HCT116 (cell line): Measurements from ENCODE around the gene PNO1. TPM values are rescaled to one million over a fixed set of nuclear protein-coding genes. Genes with fewer than 3 reads are reported as not detected.

Experiments used
- ATAC-seq: fragments of 200-7000 bp; cut with Tn5 transposase; 2 replicates; pipeline ENCODE4 v1.9.1; 2020; ENCODE audit warnings: mild to moderate bottlenecking, moderate library complexity
- BruUV-seq: library from RNA; stranded (reverse); fragments of 400-500 nt; replicated peaks from 2 replicates; lab custom pipeline; 2021; lab: Mats Ljungman, UMichigan
- CTCF ChIA-PET: fragments of 300-600 bp; sonication (Branson Sonifier 250); formaldehyde crosslinking; loops from one replicate; lab custom pipeline; 2021; ENCODE audit warnings: antibody characterized with exemption; lab: Charles Lee
- POLR2A ChIA-PET: fragments of 300-600, 350-600 bp; sonication (Branson Sonifier 250); formaldehyde crosslinking; loops from one replicate; lab custom pipeline; 2021; ENCODE audit warnings: antibody characterized with exemption; lab: Charles Lee
- RAD21 ChIA-PET, 2 experiments: fragments of 300-600 bp; sonication (Branson Sonifier 250); formaldehyde crosslinking; loops; one replicate each; lab custom pipeline; 2023; ENCODE audit warnings: low total read pairs in 2 of 2; ENCODE audit not compliant: uncharacterized antibody in 2 of 2, unreplicated experiment in 2 of 2, low non-redundant PET in 1 of 2; lab: Charles Lee
- DNase-seq: peaks from one replicate; pipeline ENCODE4 v3.0.0-alpha.2; 2010; ENCODE audit warnings: low read depth, low spot score
- H2AFZ ChIP-seq: fragments of 200-600 bp; shearing (Covaris generic), sonication (generic); 2 replicates; pipeline ENCODE4 v1.6.1; 2017; ENCODE audit warnings: low read depth, mixed run types, mixed read lengths, antibody characterized with exemption, low read length; ENCODE audit not compliant: poor library complexity, severe bottlenecking
- H3K27ac ChIP-seq: 2 replicates; pipeline ENCODE4 v1.5.1; 2012; ENCODE audit warnings: low read depth, low read length
- H3K27me3 ChIP-seq: fragments of 200-600 bp; sonication (generic); 2 replicates; pipeline ENCODE4 v1.6.1; 2016; ENCODE audit warnings: mixed run types, low read length, mixed read lengths; ENCODE audit not compliant: insufficient read depth
- H3K36me3 ChIP-seq, 2 experiments: fragments of 200-500 bp in 1 of 2; fragments of 200-600 bp in 1 of 2; sonication (Bioruptor generic) in 1 of 2; sonication (generic) in 1 of 2; 2 replicates each; pipeline versions ENCODE4 v1.5.1 to v1.6.1; 2014 to 2016; ENCODE audit warnings: low read length in 2 of 2, inconsistent platforms in 1 of 2, mixed read lengths in 1 of 2, mixed run types in 1 of 2; ENCODE audit not compliant: insufficient read depth in 2 of 2, control insufficient read depth in 1 of 2
- H3K4me1 ChIP-seq, 2 experiments: fragments of 200-600 bp in 1 of 2; sonication (generic) in 1 of 2; 2 replicates each; pipeline versions ENCODE4 v1.5.1 to v1.6.1; 2012 to 2017; ENCODE audit warnings: low read length in 2 of 2, inconsistent platforms in 1 of 2, mild to moderate bottlenecking in 1 of 2, mixed read lengths in 1 of 2, mixed run types in 1 of 2, moderate library complexity in 1 of 2; ENCODE audit not compliant: insufficient read depth in 2 of 2, control insufficient read depth in 1 of 2
- H3K4me2 ChIP-seq: fragments of 200-600 bp; sonication (generic); 2 replicates; pipeline ENCODE4 v1.6.1; 2017; ENCODE audit warnings: mixed run types, low read length, mixed read lengths
- H3K4me3 ChIP-seq, 2 experiments: fragments of 200-600 bp in 1 of 2; sonication (generic) in 1 of 2; replicated peaks in 1 of 2; 2 replicates each; pipeline ENCODE4 v1.5.1; 2011 to 2016; ENCODE audit warnings: low read length in 2 of 2, control low read depth in 1 of 2, low read depth in 1 of 2, mild to moderate bottlenecking in 1 of 2, mixed read lengths in 1 of 2, mixed run types in 1 of 2
- H3K79me2 ChIP-seq: fragments of 200-600 bp; sonication (generic); 2 replicates; pipeline ENCODE4 v1.6.1; 2017; ENCODE audit warnings: mild to moderate bottlenecking, mixed run types, low read length, moderate library complexity, mixed read lengths; ENCODE audit not compliant: insufficient read depth
- H3K9ac ChIP-seq: fragments of 200-600 bp; sonication (generic); 2 replicates; pipeline ENCODE4 v1.6.1; 2016; ENCODE audit warnings: low read length, mixed read lengths
- H3K9me2 ChIP-seq: fragments of 200-600 bp; sonication (generic), shearing (Covaris generic); 2 replicates; pipeline ENCODE4 v1.6.1; 2017; ENCODE audit warnings: mixed run types, mild to moderate bottlenecking, moderate library complexity; ENCODE audit not compliant: insufficient read depth
- H3K9me3 ChIP-seq, 2 experiments: fragments of 200-500 bp in 1 of 2; fragments of 200-600 bp in 1 of 2; sonication (Bioruptor generic) in 1 of 2; sonication (generic) in 1 of 2; 2 replicates each; pipeline ENCODE4 v1.6.1; 2014 to 2017; ENCODE audit warnings: low read length in 2 of 2, mixed read lengths in 2 of 2, inconsistent platforms in 1 of 2, low read depth in 1 of 2, mild to moderate bottlenecking in 1 of 2, mixed run types in 1 of 2, moderate library complexity in 1 of 2; ENCODE audit not compliant: control insufficient read depth in 1 of 2, insufficient read depth in 1 of 2
- H4K20me1 ChIP-seq: fragments of 200-600 bp; sonication (generic), shearing (Covaris generic); 2 replicates; pipeline ENCODE4 v1.6.1; 2017; ENCODE audit warnings: mixed run types, mild to moderate bottlenecking, moderate library complexity; ENCODE audit not compliant: insufficient read depth
- CEBPB ChIP-seq: IDR thresholded peaks from 2 replicates; pipeline ENCODE4 v1.6.1; 2012; ENCODE audit warnings: low read depth
- ELF1 ChIP-seq: IDR thresholded peaks from 2 replicates; pipeline ENCODE4 v1.6.1; 2012; ENCODE audit warnings: low read depth, borderline replicate concordance
- JUND ChIP-seq: IDR thresholded peaks from 2 replicates; pipeline ENCODE4 v1.6.1; 2012
- SP1 ChIP-seq: IDR thresholded peaks from 2 replicates; pipeline ENCODE4 v1.6.1; 2012; ENCODE audit warnings: low read depth
- SRF ChIP-seq: IDR thresholded peaks from 2 replicates; pipeline ENCODE4 v1.6.1; 2012; ENCODE audit warnings: low read depth
- TCF7L2 ChIP-seq: IDR thresholded peaks from 2 replicates; pipeline ENCODE4 v1.7.0; 2011; ENCODE audit warnings: borderline replicate concordance, inconsistent platforms; ENCODE audit not compliant: insufficient read depth, insufficient read length; ENCODE audit errors: extremely low read depth
- YY1 ChIP-seq: IDR thresholded peaks from 2 replicates; pipeline ENCODE4 v1.6.1; 2011; ENCODE audit warnings: low read length, low read depth, moderate library complexity, mild to moderate bottlenecking; ENCODE audit not compliant: insufficient replicate concordance; ENCODE audit errors: extremely low read depth
- ZNF274 ChIP-seq: fragments of 200-500 bp; sonication (Bioruptor generic); IDR thresholded peaks from 2 replicates; pipeline ENCODE4 v1.6.1; 2014; ENCODE audit warnings: mild to moderate bottlenecking, low read depth, low read length, inconsistent platforms
- intact Hi-C: fragments of 100-400 bp; cut with micrococcal nuclease; formaldehyde crosslinking; loops from 2 replicates; pipeline ENCODE4 v1.10.0; 2022
- total RNA-seq: library from RNA; stranded (reverse); gene quantifications from one replicate; pipeline ENCODE4 v1.2.1, GENCODE V29; 2021; ENCODE audit not compliant: unreplicated experiment
- TF ChIP-seq, protein P1 (sequence below): IDR thresholded peaks from 2 replicates; pipeline ENCODE4 v1.6.1; 2012; ENCODE audit warnings: low read depth
- TF ChIP-seq, protein P2 (sequence below): IDR thresholded peaks from 2 replicates; pipeline ENCODE4 v1.6.1; 2012
- TF ChIP-seq, protein P3 (sequence below): IDR thresholded peaks from 2 replicates; pipeline ENCODE4 v1.6.1; 2012

The PNO1 gene
- total RNA-seq, 1 experiment from 2014 or later = 23.3 TPM

DNA sequence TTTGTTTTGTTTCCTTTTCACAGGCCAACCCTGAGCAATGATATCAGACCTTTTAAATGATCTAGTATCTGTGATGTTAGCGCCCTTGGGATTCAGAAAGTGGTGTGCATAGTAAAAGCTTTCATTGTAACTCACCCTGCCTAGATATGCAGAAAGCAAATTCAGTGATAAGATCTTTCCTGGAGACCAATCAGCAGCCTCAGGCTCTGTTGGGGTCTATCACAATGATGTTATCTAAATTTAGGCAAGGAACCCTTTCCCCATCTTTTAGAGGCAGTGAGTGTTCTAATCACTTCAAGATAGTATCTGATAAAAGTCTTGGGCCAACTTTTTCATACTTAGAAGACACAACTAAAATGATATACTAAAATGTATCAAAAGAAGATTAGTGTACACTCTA is 23.6 kb upstream of the PNO1 start:
- Histone ChIP-seq H3K79me2 (no peaks in the 10 kb centered on the region), H3K4me2 (no peak overlapping the region), H3K27me3 (no peaks in the 10 kb centered on the region), H3K4me3 (no peak overlapping the region), H2AFZ (no peak overlapping the region), H3K9me3 (no peaks in the 10 kb centered on the region), H3K4me1 (no peaks in the 10 kb centered on the region), H3K9me2 (no peaks in the 10 kb centered on the region), H4K20me1 (no peaks in the 10 kb centered on the region), H3K36me3 (no peaks in the 10 kb centered on the region), H3K27ac (no peak overlapping the region), H3K9ac (no peak overlapping the region)
- intact Hi-C loops = no loop called here
- no peak for ATAC-seq
- ChIA-PET POLR2A (no interaction called here), RAD21 (no interaction called here), CTCF (interaction anchor here (3.8 kb wide), 1 partner anchor 12 kb away, joined by 14 read pairs; no protein-coding TSS in a partner anchor)
- DNase-seq = no peak
- TF ChIP-seq SP1 (no peak), TCF7L2 (no peak), ELF1 (no peak), ZNF274 (no peak), YY1 (no peak), SRF (no peak), CEBPB (no peak), JUND (no peak)
- TF ChIP-seq, protein P1, sequence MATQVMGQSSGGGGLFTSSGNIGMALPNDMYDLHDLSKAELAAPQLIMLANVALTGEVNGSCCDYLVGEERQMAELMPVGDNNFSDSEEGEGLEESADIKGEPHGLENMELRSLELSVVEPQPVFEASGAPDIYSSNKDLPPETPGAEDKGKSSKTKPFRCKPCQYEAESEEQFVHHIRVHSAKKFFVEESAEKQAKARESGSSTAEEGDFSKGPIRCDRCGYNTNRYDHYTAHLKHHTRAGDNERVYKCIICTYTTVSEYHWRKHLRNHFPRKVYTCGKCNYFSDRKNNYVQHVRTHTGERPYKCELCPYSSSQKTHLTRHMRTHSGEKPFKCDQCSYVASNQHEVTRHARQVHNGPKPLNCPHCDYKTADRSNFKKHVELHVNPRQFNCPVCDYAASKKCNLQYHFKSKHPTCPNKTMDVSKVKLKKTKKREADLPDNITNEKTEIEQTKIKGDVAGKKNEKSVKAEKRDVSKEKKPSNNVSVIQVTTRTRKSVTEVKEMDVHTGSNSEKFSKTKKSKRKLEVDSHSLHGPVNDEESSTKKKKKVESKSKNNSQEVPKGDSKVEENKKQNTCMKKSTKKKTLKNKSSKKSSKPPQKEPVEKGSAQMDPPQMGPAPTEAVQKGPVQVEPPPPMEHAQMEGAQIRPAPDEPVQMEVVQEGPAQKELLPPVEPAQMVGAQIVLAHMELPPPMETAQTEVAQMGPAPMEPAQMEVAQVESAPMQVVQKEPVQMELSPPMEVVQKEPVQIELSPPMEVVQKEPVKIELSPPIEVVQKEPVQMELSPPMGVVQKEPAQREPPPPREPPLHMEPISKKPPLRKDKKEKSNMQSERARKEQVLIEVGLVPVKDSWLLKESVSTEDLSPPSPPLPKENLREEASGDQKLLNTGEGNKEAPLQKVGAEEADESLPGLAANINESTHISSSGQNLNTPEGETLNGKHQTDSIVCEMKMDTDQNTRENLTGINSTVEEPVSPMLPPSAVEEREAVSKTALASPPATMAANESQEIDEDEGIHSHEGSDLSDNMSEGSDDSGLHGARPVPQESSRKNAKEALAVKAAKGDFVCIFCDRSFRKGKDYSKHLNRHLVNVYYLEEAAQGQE = no peak
- TF ChIP-seq, protein P2, sequence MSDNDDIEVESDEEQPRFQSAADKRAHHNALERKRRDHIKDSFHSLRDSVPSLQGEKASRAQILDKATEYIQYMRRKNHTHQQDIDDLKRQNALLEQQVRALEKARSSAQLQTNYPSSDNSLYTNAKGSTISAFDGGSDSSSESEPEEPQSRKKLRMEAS = no peak
- TF ChIP-seq, protein P3, sequence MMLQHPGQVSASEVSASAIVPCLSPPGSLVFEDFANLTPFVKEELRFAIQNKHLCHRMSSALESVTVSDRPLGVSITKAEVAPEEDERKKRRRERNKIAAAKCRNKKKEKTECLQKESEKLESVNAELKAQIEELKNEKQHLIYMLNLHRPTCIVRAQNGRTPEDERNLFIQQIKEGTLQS = no peak
- no TSS peak for BruUV-seq
